Bronchial epithelial cell (primary cell): ENCODE measurements around the gene GSN. TPM values are rescaled to one million over a fixed set of nuclear protein-coding genes. Genes with fewer than 3 reads are reported as not detected.
A peak's percentile ranks its signal among the peaks of the same experiment; 100 is the strongest.

ENCODE experiments used
- DNase-seq: peaks from one replicate; pipeline ENCODE4 v3.0.0-alpha.2; 2010; ENCODE audit warnings: low read depth
- FAIRE-seq: peaks from 2 replicates; lab custom pipeline; 2011; peaks lifted over from hg19 to GRCh38; lab: Jason Lieb, UNC
- H3K27me3 ChIP-seq: 2 replicates; pipeline ENCODE4 v1.5.1; 2011; ENCODE audit warnings: low read length; ENCODE audit not compliant: control insufficient read depth, insufficient read depth
- H3K36me3 ChIP-seq: 2 replicates; pipeline ENCODE4 v1.5.1; 2011; ENCODE audit warnings: low read length; ENCODE audit not compliant: control insufficient read depth, insufficient read depth
- H3K4me3 ChIP-seq: 2 replicates; pipeline ENCODE4 v1.5.1; 2011; ENCODE audit warnings: mild to moderate bottlenecking, low read depth, low read length, control low read depth
- total RNA-seq: library from RNA; depleted of rRNA; stranded (reverse); fragments of >200 nt; gene quantifications from 2 replicates; pipeline ENCODE4 v1.2.1, GENCODE V29; 2014
- TF ChIP-seq, protein P1 (sequence below): IDR thresholded peaks from 2 replicates; pipeline ENCODE4 v1.5.1; 2011; ENCODE audit warnings: mild to moderate bottlenecking, moderate library complexity, low read length, control low read depth, inconsistent platforms; ENCODE audit not compliant: insufficient read depth, severe bottlenecking

Gene GSN
- total RNA-seq, 1 donor from 2014 or later = 420 TPM

DNA sequence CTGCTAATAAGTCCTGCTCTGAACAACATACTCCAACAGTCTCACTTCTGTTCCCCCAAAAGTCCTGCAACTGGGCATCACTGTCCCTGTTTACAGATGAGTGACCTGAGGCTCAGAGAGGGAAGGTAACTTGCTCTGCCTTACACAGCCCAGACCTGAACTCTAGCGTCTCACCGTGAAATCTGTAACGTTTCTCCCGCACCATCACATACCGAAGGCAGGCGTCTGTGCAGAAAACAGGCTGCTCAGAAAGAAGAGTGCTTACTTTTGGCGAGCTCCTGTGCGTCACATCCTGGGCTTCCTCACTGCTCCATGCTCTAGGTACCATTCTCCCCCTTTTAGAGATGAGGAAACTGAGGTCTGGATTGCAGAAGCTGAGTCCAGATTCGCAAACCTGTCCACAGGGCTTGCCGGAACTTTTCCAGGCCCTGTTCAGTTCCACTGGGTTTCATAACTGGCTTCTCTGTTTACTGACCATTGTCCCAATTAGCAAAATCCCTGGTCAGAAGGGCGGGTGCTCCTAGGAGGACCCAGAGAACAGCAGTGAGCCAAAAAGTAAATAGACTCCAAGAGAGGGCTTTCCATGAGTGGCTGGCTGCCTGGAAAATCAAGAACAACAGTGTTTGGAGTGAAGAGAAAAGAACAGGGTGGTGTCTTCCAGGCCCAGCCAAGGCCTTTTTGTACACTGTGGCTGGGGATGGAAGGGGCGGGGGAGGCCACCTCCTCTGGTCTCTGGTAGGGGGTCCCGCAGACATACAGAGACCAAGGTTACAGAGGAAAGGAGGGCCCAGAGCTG, 27.1 kb downstream of the GSN start:
- peak; percentile 36 for FAIRE-seq
- H3K36me3 ChIP-seq = peaks cover 4% of the 10 kb centered on the region
- H3K4me3 ChIP-seq = no peak overlapping the region
- no peak for DNase-seq
- no peaks in the 10 kb centered on the region for H3K27me3 ChIP-seq
- TF ChIP-seq, protein P1, sequence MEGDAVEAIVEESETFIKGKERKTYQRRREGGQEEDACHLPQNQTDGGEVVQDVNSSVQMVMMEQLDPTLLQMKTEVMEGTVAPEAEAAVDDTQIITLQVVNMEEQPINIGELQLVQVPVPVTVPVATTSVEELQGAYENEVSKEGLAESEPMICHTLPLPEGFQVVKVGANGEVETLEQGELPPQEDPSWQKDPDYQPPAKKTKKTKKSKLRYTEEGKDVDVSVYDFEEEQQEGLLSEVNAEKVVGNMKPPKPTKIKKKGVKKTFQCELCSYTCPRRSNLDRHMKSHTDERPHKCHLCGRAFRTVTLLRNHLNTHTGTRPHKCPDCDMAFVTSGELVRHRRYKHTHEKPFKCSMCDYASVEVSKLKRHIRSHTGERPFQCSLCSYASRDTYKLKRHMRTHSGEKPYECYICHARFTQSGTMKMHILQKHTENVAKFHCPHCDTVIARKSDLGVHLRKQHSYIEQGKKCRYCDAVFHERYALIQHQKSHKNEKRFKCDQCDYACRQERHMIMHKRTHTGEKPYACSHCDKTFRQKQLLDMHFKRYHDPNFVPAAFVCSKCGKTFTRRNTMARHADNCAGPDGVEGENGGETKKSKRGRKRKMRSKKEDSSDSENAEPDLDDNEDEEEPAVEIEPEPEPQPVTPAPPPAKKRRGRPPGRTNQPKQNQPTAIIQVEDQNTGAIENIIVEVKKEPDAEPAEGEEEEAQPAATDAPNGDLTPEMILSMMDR = no peak

DNA sequence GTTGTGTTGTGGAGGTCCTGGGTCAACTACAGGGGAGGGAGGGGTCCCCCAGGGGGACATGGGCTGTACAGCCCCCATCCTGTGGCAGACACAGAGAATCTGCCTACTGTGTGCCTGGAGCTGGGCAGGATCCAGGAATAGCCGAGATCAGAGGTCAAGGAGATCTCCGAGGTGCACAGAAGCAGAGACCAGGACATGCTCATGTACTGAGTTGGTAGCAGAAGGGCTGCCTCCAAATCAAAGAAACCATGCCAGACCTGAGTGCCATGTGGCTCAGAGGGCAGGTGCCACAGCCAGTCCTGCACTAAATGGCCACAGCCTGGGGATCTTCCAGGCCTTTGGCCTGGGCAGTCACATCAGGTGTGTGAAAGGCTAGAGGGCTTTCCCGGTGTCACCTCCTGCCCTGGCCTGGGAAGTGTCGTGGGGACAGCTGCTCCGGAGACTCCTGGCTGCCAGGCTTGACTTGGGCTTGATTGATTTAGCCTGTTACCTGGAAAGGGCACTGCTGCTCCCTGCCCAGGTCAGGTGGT, 27.8 kb downstream of the GSN start:
- H3K4me3 ChIP-seq = no peak overlapping the region
- FAIRE-seq (no peak), DNase-seq (no peak)
- TF ChIP-seq, protein P1 = no peak
- H3K27me3 ChIP-seq = no peaks in the 10 kb centered on the region
- peaks cover 4% of the 10 kb centered on the region for H3K36me3 ChIP-seq

DNA sequence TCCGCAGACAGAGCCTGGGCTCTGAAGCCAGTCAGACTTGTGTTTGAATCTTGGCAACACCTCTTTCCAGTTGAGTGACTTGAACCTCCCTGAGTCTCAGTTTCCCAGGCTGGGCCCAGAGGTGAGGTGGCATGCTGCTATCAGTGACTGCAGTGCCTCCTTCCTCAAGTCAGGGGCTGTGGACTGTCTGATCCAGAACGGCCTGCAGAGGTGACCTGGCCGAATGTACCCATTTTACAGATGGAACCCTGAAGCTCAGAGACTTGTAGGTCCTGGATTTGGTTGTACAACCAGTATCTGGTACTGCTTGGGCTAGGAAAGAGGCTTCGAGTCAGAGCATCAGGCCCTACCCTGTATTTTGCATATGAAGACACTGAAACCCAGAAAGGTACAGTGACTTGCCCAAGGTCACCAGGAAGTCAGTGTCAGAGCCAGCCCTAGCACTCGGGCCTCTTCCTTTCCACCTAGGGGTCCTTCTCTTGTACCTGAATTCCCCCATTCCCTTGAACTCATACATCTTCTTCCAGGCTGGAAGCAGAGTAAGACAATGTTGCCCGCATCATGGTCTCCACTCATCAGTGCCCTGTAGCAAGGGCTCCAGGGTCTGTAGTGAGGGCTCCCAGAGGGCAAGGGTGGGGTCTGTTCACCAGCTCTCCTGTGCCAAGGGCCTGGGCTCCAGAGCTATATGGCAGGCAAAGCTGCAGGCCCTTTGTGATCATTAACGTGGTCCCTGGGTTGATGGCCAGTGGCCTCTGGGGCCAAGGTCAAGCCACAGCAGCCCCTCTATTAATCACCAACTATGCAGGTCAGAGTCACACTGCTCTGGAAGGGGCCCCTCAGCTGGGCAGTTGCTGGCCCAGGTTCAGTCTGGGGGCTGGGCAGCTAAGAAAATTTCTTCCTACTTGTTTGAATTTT, 28.5 kb downstream of the GSN start:
- Histone ChIP-seq H3K4me3 (no peak overlapping the region), H3K36me3 (peaks cover 5% of the 10 kb centered on the region), H3K27me3 (no peaks in the 10 kb centered on the region)
- peak; percentile 55 for FAIRE-seq
- TF ChIP-seq, protein P1 = no peak
- DNase-seq = no peak

DNA sequence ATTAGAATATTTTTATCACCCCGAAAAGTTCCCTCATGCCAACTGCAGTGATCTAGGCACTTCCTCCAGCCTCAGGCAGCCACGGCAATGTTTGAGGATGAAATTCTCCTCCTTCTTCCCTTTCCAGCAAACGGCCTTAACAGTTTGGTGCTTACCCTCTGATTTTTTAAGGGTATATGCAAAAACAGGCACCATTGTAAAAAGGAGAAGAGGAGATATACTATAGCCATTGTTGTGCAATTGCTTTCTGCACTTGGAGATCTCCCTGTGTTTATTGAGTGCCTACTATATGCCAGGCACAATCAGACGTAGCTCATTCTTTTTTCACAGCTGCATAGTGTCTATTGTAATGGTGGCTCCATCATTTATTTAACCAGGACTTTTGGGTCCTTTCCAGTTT, 29.4 kb downstream of the GSN start:
- no peak overlapping the region for H3K4me3 ChIP-seq
- TF ChIP-seq, protein P1 = no peak
- FAIRE-seq = no peak
- peaks cover 11% of the 10 kb centered on the region for H3K36me3 ChIP-seq
- no peak for DNase-seq
- no peaks in the 10 kb centered on the region for H3K27me3 ChIP-seq

DNA sequence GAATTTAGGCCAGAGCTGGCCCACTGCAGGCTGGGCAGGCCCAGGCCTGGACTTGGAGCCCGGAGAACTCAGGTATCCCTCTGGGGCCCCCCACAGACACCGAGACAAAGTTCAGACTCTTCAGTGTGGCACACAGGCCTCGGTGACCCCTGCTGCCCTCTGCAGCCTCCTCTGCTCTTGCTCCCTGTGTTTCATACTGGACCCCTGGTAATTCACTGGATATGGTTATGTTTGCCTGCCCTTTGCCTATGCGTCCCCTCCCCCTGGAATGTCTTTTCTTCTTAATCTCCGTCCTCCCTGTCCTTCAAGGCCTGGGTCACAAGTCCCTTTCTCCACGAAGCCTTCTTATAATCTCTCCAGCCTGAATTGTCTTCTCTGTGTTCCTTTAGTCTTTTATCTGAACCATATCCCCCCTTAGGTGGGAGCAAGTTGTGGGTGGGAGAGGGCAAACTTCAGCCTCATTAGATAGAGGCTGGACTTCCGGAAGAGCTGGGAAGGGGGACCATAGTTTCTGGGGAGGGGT, 30.1 kb downstream of the GSN start:
- TF ChIP-seq, protein P1 = no peak
- Histone ChIP-seq H3K36me3 (peaks cover 15% of the 10 kb centered on the region), H3K4me3 (no peak overlapping the region), H3K27me3 (no peaks in the 10 kb centered on the region)
- FAIRE-seq (no peak), DNase-seq (no peak)
